Stimulated activated CD8-positive, alpha-beta memory T cell treated with anti-CD3 and anti-CD28 coated beads, Interleukin-12 subunit alpha, Interleukin-12 subunit beta, amount 100 ng/mL, for 24 hours (primary cell): ENCODE results near the gene LRRC46.

Experiments used
- DNase-seq: peaks from one replicate; pipeline ENCODE4 v3.0.0-alpha.2; 2020; ENCODE audit errors: extremely low read depth

LRRC46 gene, protein sequence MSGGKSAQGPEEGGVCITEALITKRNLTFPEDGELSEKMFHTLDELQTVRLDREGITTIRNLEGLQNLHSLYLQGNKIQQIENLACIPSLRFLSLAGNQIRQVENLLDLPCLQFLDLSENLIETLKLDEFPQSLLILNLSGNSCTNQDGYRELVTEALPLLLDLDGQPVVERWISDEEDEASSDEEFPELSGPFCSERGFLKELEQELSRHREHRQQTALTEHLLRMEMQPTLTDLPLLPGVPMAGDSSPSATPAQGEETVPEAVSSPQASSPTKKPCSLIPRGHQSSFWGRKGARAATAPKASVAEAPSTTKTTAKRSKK

DNA sequence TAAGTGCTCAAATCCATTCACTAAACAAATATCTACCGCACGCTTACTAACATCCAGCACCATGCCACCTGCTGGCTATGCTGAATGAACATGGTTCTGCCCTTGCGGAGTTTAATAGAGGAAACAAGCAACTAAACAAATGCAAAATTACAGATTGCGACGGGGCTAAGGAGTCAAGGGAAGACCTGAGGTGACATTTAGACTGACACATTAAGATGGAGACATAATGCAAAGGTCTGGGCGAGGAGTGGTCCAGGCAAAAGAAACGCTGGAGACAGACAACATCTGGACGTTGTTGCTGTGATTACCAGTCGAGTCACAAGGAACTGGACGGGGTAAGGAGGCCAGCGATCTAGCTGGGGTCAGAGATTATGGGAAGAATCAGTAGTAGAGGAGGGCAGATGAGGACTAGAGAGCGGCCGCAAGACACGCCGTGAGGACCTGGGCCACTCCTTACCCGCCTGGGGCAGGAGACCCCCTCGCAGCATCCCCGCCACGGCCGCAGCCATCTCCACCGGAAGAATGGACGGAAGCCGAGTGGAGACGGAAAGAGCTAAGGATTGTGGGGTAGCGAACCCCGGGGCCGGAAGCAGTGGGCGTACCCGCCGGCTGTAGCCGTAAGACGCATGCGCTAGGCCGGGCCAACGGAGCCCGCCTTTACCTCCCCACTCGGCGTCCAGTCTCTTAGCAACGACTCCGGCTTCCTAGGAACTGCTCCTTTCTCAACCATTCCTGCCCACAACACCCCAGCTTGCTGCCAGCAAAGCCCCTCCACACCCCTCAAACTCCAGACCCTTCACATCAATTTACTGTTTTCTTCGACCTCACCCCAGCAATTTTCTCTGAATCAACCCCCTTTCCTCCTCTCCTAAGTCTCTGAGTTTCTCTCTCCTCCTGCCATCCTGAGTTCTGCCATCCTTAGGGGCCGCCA is at the start of gene LRRC46, which contains the start of gene MRPL10:
TSS of gene LRRC46 (plus strand) at position 668 of the 931 bp plus-strand sequence. CDS start 320 bp downstream, outside the sequence.
TSS of gene MRPL10 (minus strand) at position 539 of the 931 bp plus-strand sequence. CDS start at position 509, 30 bp downstream.
- peak; percentile 83 for DNase-seq

DNA sequence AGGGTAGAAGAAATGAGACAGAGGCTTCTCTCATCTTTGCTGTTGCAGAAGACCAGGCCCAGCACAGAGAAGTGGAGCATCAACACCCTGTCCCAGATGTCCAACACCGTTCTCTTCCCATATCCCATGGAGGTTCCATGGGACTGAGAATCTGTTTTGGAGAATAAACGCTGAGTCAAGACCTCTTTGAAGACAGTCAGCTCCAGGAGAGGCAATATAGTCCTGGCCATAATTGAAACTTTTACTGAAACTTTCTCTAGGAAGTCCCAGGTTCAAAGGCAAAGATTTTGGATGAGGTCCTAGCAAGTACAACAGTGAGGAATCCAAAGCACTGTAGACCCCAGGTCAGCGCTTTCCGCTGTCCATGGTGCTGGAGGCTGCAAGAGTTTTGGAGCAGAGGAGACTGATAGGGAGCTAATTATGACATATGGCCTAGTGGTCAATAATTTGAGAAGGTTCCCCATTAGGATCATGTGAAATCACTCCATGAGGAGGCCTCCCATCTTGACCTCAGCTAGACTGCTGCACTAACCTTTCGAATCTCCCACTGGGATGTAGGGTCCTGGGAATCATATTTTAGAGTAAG is 45.8 kb upstream of the LRRC46 start:
- DNase-seq, result no peak

DNA sequence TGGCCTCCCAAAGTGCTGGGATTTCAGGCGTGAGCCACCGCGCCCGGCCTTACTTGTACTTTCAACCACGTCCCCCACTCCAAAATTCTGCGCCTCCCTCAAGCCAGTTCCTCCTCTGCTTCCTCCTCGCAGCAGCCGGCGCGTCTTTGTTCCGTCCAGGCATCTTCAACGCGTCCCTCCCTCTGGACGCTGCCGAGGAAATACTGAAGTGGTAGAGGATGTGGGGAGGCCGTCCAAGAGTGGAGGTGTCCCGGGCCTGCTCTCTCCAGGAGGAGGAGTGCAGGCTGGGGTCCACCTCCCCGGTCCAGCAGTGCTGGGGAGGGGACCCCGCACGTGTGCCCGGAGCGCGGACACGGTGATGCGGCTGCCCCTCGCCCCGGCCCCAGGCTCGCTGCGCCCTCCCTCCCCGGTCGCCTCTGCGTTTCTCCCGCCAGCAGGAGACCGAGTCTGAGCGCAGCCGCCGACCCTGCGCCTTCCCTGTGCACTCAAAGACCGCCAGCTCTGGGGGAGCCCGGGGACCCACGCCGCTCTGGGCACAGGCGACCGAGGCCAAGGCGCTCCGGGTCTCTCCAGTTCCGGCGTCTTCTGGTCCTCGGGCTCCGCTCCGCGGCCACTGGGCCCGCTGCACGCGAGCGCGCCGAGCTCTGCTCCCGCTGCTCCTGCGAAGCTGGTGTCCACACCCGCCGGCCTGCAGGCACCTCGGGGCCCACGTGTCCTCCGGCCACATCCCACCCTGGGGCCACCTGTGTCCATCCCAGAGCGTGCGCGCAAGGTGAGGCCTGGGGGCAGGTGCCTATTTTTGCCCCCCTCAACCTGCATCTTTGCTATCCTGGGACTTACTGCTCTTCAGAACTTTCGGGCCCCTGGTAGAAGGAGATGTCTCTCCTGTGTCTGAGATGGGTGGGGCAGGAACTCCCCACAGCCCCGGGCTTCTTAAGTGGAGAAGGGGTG is 41.6 kb upstream of the LRRC46 start:
- DNase-seq, result no peak

DNA sequence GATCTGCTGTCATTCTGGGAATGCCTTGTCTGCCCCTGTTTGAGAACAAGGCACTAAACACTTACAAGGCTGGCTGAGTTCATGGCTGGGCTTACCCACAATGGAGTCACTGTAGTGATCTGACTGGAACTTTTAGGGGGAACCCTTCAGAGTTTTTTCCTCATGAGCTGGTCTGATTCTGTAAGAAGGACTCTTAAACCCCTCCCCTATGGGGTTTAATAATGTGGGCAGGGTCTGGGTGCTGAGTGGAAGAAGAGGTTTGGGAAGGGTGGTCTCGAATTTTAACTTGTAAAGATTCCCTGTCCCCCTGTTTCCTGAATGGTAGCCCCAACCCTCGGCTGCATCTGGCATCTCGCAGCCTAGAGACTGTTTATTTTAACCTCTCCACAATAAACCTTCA is 40.4 kb upstream of the LRRC46 start:
- DNase-seq, result no peak

DNA sequence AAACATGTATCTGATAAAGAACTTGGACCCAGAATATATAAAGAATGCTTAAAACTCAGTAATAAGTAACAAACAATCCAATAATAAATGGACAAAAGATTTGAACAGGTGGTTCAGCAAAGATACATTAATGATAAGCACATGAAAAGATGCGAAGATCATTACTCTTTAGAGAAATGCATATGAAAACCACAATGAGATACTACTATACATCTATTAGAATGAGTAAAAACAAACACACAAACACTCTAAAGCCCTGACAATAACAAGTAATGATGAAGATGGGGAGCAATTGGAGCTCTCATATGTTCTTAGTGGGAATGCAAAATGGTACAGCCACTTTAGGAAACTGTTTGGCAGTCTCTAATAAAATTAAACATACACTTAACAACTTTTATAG is 39.0 kb upstream of the LRRC46 start:
- DNase-seq, result no peak

DNA sequence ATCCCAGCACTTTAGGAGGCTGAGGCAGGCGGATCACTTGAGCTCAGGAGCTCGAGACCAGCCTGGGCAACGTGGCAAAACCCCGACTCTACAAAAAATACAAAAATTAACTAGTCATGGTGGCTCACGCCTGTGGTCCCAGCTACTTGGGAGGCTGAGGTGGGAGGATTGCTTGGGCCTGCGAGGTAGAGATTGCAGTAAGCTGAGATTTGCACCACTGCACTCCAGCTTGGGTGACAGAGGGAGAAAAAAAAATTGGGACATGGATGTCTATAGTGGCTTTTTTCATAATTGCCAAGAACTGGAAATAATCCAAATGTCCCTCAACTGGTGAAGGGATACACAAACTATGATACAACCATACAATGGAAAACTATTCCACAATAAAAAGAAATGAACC is 38.5 kb upstream of the LRRC46 start:
- no peak for DNase-seq

DNA sequence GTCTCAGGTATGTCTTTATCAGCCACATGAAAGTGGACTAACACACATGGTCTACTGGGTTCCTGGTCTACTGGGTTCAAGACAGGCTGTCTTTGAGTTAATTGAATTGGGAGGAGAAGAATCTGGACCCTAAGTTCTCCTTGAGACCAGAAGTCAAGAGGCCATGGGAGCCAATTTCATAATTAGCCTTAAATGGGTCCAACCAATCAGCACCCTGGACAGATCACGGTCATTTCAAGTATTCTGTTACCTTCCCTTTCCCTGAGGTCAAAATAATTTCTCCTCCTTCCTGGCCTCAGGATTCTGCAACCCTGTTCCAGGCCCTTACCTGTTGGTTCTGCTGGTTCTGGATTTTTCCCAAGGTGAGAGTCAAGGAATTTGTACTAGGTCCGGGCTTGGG is 33.7 kb upstream of the LRRC46 start:
- no peak for DNase-seq

DNA sequence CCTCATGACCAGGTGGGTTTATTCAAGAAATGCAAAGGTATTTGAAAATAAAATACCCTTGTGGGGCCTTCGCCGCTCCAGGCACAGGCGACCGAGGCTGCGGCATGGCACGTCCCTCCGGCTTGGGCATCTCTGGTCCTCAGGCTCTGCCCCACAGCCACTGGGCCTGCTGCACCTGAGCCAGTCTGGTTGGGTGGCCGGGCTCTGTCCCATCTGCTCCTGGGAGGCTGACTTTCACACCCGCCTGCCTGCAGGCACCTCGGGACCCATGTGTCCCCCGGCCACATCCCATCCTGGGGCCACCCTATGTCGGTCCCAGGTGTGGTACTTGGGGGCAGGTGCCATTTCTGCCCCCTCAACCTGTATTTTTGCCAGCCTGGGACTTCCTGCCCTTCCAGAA is 30.8 kb upstream of the LRRC46 start:
- no peak for DNase-seq

DNA sequence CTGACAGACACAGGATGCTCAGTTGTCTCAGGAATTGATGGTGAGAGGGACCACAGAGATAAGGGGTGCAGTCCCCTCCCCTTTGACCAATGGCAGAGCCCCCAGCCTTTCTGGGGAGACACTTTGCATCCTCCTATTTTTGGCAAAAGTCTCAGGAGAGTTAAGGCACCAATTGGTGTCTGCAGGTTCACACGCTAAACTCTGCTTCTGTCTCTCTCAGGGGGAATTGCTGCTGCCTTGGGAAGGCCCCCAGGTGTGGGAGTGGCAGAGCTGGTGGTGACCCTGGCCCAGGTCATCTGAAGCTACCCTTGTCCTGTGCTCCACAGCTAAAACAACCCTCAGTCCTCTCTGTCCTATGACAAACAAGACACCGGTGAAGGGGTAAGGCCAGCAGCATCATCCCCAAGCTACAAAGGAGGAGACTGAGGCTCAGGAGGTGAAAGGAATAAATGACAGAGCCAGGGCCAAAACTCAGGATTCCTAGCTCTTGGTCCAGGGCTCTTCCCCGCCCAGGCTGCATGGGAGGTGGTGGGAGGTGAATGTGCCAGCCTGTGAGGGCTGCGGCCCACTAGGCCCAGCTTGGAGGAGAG is 30.2 kb upstream of the LRRC46 start:
- no peak for DNase-seq

DNA sequence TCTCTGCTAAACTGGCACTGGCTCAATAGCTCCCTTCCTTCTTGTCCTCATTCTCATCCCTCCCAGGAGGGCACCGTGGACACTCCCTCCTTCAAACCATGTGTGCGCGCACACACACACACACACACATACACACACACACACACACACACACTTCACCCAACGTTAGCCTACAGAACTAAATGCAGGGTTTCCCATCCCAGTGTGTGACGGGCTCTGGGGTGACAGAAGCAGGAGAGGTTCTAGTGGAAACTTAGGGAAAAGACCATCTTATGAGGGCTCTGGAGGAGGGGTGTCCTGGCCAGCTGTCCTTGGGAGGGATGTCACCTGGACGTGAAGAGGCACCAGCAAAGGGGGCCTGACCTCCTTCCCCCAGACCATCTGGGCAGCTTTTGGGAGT is 29.6 kb upstream of the LRRC46 start:
- DNase-seq, result no peak

DNA sequence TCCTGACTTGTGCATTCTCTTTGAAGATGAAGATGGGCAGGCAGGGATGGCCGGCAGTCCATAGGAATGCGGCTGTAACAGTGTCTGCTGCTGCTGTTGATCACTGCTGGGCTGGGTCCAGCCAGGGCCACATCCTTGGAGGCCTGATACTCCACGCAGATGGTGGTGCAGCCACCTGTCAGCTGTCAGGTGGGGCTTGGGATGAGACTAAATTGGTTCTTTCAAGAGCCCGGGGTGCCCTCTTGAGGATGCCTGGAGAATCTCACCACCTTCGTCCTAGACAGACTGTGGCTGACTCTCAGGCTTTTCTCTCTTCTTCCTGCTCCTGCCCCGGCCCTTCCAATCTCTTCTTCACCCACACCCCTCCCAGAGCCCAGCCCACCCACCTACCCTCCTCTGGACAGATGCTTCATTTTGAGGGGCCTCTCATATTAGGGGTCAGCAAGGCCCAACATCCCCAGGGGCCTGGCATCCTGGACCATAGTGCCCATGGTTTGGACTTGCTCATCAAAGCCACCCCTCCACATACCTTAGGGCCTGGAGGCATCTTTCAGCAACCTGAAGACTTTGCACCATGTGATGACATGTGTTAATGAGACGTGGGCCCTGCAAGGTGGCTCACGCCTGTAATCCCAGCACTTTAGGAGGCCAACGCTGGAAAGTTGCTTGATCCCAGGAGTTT is 29.0 kb upstream of the LRRC46 start:
- peak; percentile 14 for DNase-seq

DNA sequence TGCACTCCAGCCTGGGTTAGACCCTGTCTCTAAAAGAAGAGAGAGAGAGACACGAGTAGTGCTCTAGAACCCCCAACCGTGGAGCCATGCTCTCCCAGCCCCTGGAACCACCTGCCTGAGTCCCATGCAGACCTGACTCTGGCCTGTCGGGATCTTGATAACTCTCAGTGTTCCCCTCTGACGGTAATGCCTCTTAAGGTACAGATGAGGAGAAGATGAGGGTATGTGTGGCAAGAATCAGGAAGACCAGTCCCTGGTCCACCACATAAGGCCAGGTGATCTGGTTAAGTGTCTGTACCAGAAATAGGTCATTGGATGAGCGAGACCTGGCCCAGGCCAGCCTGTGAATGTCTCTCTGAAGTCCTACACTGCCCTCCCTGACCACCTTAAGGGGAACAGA is 28.3 kb upstream of the LRRC46 start:
- DNase-seq, result no peak

DNA sequence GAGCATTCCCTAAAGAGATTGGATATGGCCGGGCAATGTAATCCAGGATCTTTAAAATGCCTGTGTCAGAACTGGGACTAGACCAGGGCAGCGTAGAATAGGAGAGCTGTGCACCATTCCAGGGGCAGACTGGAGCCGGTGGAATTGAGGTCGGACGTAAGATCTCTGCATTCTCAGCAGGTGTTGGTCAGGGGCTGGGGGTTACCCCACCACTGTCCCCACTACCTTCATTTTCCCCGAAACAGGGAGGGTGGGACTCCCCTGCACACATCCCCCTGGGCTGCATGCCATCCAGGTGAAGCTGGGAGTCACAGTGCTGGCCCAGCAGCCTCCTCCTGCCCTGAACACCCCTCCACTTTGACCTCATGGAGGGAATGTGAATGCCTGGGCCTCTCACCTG is 27.7 kb upstream of the LRRC46 start:
- no peak for DNase-seq

DNA sequence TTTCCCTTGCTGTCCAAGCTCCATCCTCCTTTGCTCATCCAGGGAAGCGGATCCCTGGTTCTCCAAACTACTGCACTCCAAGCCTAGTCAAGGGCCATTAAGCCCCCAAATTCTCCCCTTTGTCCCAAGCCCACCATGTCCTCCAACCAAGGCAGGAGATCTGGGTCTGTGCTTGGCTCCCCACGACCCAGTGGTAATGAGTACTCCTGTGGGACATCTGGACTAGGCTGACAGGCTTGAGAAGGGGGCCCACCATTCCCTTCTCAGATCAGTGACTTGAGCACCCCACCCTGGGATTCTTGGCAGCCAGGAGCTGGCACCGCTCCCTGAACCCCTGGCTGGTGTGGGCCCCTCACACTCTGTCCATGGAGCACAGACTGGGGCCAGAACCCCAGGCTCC is 27.0 kb upstream of the LRRC46 start:
- DNase-seq, result no peak

DNA sequence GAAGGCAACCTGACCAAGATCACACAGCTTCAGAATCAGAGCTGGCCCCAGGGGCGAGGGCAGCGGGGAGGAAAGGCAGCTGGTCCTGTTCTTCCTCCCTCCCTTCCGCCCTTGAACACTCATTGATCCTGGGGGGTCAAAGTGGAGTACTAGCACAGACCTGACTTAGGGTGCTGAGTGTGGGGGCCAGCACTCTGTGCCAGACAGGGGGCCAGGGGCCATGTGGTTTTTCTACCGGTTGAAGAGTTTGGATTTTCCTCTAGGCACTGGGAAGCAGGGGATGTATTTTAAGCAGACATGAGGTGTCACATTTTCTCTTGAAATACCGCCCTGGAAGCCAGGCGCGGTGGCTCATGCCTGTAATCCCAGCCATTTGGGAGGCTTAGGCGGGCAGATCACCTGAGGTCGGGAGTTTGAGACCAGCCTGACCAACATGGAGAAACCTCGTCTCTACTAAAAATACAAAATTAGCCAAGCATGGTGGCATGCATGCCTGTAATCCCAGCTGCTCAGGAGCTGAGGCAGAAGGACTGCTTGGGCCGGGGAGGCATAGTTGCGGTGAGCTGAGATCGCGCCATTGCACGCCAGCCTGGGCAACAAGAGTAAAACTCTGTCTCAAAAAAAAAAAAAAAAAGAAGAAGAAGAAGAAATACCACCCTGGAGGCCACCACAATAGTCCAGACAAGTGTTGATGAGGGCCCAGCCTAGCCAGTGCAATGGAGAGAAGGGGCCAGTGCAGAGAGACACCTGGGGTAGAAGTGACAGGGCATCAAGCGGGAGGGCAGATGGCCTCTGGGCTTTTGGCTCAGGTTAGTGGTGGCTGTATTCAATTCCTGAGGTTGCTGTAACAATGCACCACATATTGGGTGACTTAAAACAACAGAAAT is 25.2 kb upstream of the LRRC46 start:
- no peak for DNase-seq

DNA sequence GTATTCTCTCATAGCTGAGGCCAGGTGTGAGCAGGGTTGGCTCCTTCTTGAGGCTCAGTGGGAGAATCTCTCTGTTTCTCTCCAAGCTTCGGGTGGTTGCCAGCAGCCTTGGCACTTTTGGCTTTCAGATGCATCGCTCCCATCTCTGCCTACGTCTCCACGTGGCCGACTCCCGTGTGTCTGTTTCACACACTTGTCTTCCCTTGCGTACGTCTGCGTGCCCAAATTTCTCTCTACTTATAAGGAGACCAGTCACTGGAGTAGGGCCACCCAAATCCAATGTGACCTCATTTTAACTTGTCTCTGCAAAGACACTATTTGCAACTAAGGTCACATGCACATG is 24.6 kb upstream of the LRRC46 start:
- DNase-seq, result no peak

DNA sequence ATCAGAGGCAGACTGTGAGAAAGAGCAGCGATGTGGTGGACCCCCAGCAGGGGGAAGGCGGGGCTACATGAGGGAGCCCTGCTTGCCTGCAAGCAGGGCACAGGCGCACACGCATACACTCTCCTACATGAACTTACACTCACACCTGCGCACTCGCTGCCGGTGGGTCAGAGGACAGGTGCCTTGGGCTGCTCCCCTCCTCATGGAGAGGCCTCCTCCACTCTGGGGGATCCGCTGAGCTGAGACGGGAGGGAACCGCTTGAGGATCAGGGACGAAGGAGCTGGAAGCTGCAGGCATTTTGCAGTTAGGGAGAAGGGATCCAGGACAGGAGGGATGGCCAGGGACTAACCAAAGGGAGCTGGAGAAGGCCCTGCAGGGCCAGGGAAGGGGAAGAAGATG is 24.0 kb upstream of the LRRC46 start:
- DNase-seq, result no peak

DNA sequence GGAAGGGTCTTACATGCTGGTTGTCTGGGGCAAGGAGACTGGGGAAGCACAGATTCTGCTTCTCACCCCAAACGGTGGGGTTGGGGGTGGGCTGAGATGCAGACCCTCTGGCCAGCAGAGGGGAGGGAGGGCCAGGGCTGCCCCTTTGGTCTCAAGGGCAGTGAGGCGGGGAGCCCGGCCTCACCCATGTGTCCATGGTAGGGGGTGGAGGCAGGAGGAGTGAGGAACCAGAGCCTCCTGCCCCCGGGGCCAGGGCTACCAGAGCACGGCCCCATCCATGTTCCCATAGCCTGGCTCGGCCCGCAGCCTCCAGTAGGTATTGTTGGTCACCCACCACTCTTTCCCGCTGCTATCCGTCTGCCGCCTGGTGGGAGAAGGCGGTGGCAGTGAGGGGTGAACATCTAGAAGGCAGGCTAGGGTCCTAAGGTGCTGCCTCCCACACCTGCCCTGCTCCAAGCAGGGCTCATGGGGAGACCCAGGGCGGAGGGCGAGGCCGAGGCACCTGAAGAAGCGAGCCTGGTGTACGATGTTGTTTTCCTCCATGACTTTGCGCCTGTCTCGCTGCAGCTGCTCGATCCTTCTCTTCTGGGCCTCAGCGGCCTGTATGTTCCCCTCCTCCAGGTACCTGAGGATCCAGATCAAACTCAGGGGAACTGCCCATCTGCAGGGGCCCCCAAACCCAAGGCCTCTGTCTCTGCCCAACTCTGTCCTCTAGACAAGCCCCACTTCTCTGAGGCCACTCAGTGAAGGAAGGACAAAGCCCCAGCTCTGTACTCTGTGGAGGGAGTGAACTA is 23.2 kb upstream of the LRRC46 start:
- DNase-seq, result no peak
